CD4-positive, alpha-beta T cell treated with Interleukin-2 at 100 ng/mL for 4 hours (primary cell): ENCODE data around the gene REN.

Source experiments
- DNase-seq: peaks from one replicate; pipeline ENCODE4 v3.0.0-alpha.2; 2020; ENCODE audit warnings: low spot score

Gene REN

GRCh38 chr1:204153667-204154066 lies 12.5 kb downstream of the REN start:
- no peak for DNase-seq

GRCh38 chr1:204152310-204153044 lies 13.7 kb downstream of the REN start:
- no peak for DNase-seq

- peak; percentile 47 for DNase-seq
These were observed 14.4 kb downstream of the REN start, which contains the start of gene ETNK2 for GRCh38 chr1:204151552-204152309. Gene ETNK2 (minus strand): TSS chr1:204152044. CDS start chr1:204151852, 192 bp downstream.

- DNase-seq: no peak
These were observed 15.2 kb downstream of the REN start for GRCh38 chr1:204150702-204151551.

- DNase-seq: no peak
These were observed 16.2 kb downstream of the REN start for GRCh38 chr1:204149635-204150565.

- DNase-seq: no peak
These were observed 17.0 kb downstream of the REN start for GRCh38 chr1:204149107-204149506.

GRCh38 chr1:204147406-204148383 lies 18.4 kb downstream of the REN start:
- DNase-seq: no peak

GRCh38 chr1:204146965-204147364 lies 19.2 kb downstream of the REN start:
- DNase-seq: no peak

GRCh38 chr1:204146309-204146708 lies 19.8 kb downstream of the REN start:
- no peak for DNase-seq

- no peak for DNase-seq
These were observed 21.1 kb downstream of the REN start for GRCh38 chr1:204145033-204145504.

GRCh38 chr1:204143276-204144041 lies 22.7 kb downstream of the REN start:
- no peak for DNase-seq

GRCh38 chr1:204142032-204142974 lies 23.8 kb downstream of the REN start:
- DNase-seq: no peak

- DNase-seq: no peak
These were observed 25.0 kb downstream of the REN start for GRCh38 chr1:204141131-204141530.

GRCh38 chr1:204139952-204140351 lies 26.2 kb downstream of the REN start:
- DNase-seq: no peak

GRCh38 chr1:204139088-204139487 lies 27.0 kb downstream of the REN start:
- no peak for DNase-seq

- no peak for DNase-seq
These were observed 29.3 kb downstream of the REN start for GRCh38 chr1:204136814-204137213.

- no peak for DNase-seq
These were observed 32.0 kb downstream of the REN start for GRCh38 chr1:204134103-204134502.

GRCh38 chr1:204132718-204133117 lies 33.4 kb downstream of the REN start:
- DNase-seq: no peak
